Renal cortex interstitium (tissue), 11 donors: ENCODE results near the gene DCAF15. TPM values are rescaled to one million over a fixed set of nuclear protein-coding genes. Genes with fewer than 3 reads are reported as not detected.
A peak's percentile ranks its signal among the peaks of the same experiment; 100 is the strongest.

Experiments
- DNase-seq, 11 donors: peaks; one replicate each; pipeline ENCODE4 v3.0.0-alpha.2; 2013; ENCODE audit warnings: low read depth in 9 of 11, low spot score in 4 of 11; ENCODE audit errors: extremely low read depth in 1 of 11
- polyA plus RNA-seq, 3 donors: library from polyadenylated mRNA; unstranded; fragments of 120-200 nt; gene quantifications; one replicate each; pipeline ENCODE4 v1.2.1, GENCODE V29; 2013; ENCODE audit not compliant: insufficient read length in 3 of 3

Gene DCAF15
- polyA plus RNA-seq, 3 donors, result 25.7 to 37.5 (median 35.7) TPM

DNA sequence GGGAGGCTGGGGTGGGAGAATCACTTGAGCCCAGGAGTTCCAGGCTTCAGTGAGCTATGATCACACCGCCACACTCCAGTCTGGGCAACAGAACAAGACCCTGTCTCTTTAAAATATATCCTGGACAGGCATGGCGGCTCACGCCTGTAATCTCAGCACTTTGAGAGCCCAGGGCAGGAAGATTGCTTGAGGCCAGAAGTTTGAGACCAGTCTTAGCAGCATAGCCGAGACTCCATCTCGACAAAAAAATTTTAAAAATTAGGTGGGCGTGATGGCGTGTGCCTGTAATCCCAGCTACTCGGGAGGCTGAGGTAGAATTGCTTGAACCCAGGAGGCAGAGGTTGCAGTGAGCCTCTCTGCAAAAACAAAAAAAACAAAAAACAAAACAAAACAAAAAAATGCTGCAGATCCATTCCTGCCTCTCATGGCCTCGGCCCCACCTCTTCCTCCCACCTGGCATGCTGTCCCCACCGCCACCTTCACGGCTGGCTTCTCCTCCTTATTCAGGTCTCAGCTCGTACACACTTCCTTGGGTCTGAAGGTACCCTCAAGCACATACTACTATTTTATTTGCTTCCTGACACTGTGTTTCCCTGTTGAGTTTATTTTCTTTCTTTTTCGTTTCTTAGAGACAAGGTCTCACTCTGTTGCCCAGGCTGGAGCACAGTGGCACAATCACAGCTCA lies 48.5 kb downstream of the DCAF15 start:
- DNase-seq, result no peak

DNA sequence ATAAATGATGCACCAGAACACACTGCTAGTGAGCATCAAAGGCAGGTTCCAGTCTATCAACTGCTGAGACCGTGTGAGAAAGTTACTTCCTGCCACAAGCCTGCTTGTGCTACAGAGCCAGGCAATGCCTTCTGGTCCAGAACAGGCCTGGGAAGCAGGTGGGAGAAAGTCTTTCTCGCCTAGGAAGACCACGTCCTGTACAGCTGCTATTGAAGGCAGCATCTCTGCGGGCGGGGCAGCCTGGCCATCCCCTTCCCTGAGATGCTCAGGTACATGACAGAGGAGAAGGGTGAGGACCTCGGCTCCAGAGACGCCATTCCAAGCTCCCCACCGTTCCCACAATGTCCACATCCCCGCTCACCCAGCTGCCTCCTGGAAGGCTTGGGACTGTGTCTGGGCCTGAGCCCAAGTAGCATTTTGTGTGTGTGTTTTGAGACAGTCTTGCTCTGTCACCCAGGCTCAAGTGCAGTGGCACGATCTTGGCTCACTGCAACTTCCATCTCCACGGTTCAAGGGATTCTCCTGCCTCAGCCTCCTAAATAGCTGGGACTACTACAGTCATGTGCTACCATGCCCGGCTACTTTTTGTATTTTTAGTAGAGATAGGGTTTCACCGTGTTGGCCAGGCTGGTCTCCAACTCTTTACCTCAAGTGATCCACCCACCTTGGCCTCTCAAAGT lies 50.4 kb downstream of the DCAF15 start:
- DNase-seq, result no peak

DNA sequence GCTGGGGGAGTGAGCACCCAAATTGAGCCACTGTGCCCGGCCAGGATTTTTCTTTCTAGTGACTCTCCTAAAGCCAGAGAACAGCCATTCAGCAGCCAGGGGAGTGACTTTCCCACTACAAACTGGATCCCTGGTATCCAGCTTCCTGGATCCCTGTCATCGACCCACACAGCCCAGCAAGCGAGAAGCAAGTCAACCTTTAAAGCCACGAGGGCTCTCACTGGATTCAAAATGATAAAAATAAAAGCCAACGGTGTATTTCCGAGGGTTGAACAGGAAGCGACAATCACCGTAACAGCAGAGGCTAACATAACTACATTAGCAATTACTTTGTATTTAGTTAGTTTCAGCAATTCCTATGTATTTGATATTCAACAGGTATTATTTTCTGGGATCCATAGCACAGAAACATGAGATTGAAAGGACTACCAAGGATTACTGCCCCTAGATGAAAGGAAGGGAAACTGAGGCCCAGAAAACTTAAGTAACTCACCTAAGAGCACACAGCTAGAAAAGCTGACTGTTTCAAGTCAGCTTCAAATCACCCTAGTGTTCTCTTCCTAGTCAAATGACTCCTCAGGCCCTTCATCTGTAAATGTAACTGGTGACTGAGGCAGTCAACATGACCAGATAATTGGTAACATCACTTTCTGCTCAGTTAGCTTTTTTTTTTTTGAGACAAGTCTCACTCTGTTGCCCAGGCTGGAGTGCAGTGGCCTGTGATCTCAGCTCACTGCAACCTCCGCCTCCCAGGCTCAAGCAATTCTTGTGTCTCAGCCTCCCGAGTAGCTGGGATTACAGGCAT lies 51.1 kb downstream of the DCAF15 start:
- no peak for DNase-seq

DNA sequence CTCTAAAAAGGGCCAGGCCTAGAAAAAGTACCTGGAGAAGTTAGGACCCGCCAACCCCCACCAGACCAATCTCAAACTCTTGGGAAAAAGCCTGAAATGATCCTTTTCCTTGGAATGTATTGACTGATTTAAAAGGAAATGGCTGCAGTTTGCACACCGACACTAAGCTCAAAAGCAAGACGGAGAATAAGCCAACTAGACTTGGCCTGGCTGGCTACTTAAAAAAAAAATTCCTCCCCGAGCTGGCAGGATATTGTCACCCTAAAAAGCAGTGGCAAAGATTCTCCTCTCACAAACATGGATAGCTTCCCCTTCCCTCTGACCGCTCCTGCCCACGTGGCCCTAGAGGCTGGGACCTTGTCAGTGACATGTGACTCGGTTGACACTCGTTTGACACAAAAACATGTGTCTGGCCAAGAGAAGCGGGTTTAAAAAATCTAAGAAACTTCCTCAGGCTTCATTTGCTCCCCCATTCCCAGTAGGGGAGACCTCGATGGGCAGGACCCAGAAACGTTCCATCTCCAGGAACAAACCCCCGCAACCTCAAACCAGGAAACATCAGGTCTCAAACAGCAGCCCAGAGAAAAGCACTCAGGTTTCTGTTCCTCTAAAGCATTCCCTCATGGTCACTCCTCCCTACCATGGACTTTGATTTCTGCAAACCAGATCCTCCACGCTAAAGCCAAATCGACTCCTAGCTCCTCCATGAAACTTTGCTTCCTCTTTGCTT lies 52.5 kb downstream of the DCAF15 start:
- no peak for DNase-seq

DNA sequence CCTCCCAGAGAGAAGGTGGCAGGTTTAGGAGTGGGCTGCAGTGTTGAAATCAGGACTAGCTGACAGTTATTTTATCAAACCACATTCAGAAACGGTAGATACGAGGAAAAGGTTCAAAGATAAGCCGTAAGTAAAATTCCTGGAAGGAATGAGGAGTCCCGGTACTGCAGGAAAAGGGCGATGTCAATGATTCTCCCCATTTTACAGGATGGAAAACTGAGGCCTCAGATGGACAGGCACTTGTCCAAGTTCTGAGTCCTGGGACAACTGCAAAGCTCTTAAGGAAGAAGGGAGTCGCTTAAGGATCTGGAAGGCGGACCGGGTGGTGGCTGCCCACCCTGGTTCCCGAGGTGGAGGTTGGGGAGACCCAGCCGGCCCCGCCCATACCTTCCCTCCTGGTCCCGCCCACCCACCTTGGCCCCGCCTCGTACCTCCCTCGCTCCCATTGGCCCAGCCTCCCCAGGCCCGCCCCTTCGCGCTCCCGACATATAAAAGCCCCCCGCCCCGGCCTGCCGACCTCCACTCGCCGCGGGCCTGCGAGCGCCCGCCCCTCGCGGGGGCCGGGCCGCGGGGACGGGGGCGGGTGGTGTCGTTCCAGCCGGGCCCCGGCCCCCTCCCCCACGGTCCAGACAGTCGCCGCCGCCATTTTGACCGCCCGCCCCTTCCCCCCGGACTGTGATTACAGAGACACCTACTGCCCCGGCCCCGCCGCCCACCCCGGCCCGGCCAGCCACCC lies 53.2 kb downstream of the DCAF15 start:
- DNase-seq, result peak; percentile 64 to 89 (median 84)

DNA sequence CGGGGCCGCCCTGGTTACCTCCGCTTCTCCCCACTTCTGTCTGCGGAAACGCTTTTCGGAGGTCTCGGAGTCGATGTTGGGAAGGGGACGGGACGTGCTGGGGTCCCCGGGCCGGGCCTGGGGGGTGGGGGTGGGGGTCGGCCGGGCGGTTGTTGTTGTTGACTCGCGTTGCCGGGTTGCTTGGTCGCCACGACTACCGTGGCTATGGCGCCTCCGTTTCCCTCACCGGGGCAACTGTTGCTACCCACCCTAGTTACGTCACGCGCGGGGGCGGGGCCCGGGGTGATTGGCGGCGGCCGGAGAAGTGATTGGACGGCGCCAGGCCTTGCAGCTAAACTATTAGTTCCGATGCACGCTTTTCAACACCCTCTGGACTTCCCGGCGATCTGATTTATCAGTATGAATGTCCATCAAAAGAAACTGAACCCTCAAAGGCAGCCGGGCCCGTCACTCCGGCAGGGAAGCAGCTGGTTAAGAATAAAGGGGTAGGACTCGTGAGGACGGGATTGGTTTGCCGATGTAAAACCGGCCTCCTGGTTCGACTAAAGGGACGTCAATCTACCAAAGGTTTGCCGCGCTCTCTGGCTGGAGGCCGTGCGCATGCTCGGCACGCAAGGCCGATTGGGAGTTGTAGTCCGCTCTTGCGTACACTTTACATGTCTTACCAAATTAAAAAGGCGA lies 53.9 kb downstream of the DCAF15 start, which contains the start of gene RFX1:
Gene RFX1, minus strand, starts transcription at position 236 of the 681 bp plus-strand sequence. CDS start 12,477 bp downstream, outside the sequence.
- DNase-seq, result peak; percentile 97 to 100 (median 99)

DNA sequence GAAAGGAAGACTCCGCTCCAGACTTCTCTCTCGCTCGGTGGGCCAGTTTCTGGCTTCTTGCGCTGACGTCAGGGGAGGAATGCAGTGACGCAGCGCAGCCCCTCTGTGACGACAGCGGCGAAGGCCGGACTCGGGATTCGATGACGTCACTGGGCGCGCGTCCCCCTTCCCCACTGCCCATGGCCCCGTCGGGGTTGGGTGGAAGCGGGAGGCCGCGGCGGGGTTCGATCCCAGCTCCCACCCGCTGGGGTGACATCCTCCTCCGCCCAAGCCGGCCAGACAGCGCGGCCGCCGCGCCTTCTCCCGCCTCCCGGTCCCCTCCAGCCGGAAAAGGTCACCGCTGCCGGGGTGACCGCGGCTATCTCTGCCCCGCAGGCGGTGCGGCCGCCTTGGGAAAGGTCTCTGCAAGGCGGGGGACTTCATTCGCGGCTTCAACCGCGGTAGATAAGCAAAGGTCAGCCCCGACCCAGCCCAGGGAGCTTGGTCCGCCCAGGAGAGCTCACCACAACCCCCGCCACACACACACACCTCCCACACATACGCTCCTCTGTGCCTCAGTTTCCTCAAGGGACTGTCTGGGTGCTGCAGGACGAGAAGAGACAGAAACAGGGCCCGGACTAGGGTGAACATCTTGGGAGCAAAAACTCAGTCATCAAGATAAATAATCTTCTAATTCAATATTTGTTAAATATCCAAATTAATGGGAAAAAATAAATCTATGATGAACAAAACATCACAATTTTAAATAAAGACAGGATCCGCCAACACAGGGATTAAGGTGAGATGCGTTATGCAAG lies 54.7 kb downstream of the DCAF15 start:
- peak in 3 of 11 donors; percentile 76 to 89 (median 88) for DNase-seq

Other genes starting within 250 kb of the DCAF15 start
- gene MRI1, start 188.0 kb upstream of the DCAF15 start, polyA plus RNA-seq, result 10 to 100 TPM; 21.7 to 42.0 (median 29.6) TPM
- gene C19orf53, start 178.1 kb upstream of the DCAF15 start, polyA plus RNA-seq, result 100 to 1,000 TPM; 101 to 128 (median 117) TPM
- gene ZSWIM4, start 157.1 kb upstream of the DCAF15 start, polyA plus RNA-seq, result 10 to 100 TPM in 1 of 3 donors, 1 to 10 TPM in 2; 6.6 to 11.1 (median 9.8) TPM
- 1 to 10 TPM in 2 of 3 donors, under 1 TPM in 1; 0.79 to 1.8 (median 1.3) TPM for gene NANOS3, start 75.4 kb upstream of the DCAF15 start, polyA plus RNA-seq
- 1 to 10 TPM; 4.3 to 7.3 (median 7.2) TPM for gene BRME1, start 46.4 kb upstream of the DCAF15 start, polyA plus RNA-seq
- gene CC2D1A, start 46.3 kb upstream of the DCAF15 start, polyA plus RNA-seq, result 10 to 100 TPM; 20.6 to 38.9 (median 29.1) TPM
- 1 to 10 TPM; 1.2 to 1.5 (median 1.2) TPM for gene PODNL1, start 14.1 kb upstream of the DCAF15 start, polyA plus RNA-seq
- 10 to 100 TPM in 2 of 3 donors, 1 to 10 TPM in 1; 9.1 to 17.7 (median 14.8) TPM for gene RFX1, start 53.8 kb downstream of the DCAF15 start, polyA plus RNA-seq
- not detected for gene RLN3, start 75.6 kb downstream of the DCAF15 start, polyA plus RNA-seq
- gene IL27RA, start 79.3 kb downstream of the DCAF15 start, polyA plus RNA-seq, result 1 to 10 TPM; 4.6 to 7.3 (median 6.4) TPM
- gene PALM3, start 109.6 kb downstream of the DCAF15 start, polyA plus RNA-seq, result 10 to 100 TPM; 16.3 to 31.4 (median 20.1) TPM
- 1 to 10 TPM; 5.1 to 8.4 (median 7.6) TPM for gene MISP3, start 120.3 kb downstream of the DCAF15 start, polyA plus RNA-seq
- under 1 TPM in 1 of 3 donors, not detected in 2; 0.11 TPM for gene C19orf67, start 133.3 kb downstream of the DCAF15 start, polyA plus RNA-seq
- 10 to 100 TPM; 28.2 to 62.2 (median 45.2) TPM for gene SAMD1, start 138.2 kb downstream of the DCAF15 start, polyA plus RNA-seq
- gene PRKACA, start 165.3 kb downstream of the DCAF15 start, polyA plus RNA-seq, result 100 to 1,000 TPM in 1 of 3 donors, 10 to 100 TPM in 2; 90.2 to 104 (median 92.6) TPM
- gene ASF1B, start 184.1 kb downstream of the DCAF15 start, polyA plus RNA-seq, result 10 to 100 TPM; 15.5 to 23.0 (median 20.0) TPM